Measurements from ENCODE around the gene CDKN1C.

CDKN1C gene

GRCh38 chr11:2833716-2834502 lies 51.7 kb downstream of the CDKN1C start:
- no peak for ATAC-seq
- TF ChIP-seq ZNF565 (CRISPR knock-in tag; conservative IDR thresholded peaks at IDR 0.05; ENCODE audit: low read depth) = no peak
- TF ChIP-seq GLIS3 (CRISPR knock-in tag; IDR thresholded peaks at IDR 0.05) = no peak
- no peak for TF ChIP-seq ZC3H10 (CRISPR knock-in tag; IDR thresholded peaks at IDR 0.05)
- TF ChIP-seq TOX (CRISPR knock-in tag; IDR thresholded peaks at IDR 0.05; ENCODE audit: borderline replicate concordance) = no peak
- TF ChIP-seq ISL1 (CRISPR knock-in tag; IDR thresholded peaks at IDR 0.05) = no peak
- TF ChIP-seq SNAI2 (CRISPR knock-in tag; IDR thresholded peaks at IDR 0.05) = no peak
- no peak for TF ChIP-seq ZNF8 (CRISPR knock-in tag; IDR thresholded peaks at IDR 0.05)
- TF ChIP-seq CSDC2 (CRISPR knock-in tag; IDR thresholded peaks at IDR 0.05) = no peak
